Neural progenitor cell (in vitro differentiated cells): ENCODE measurements around the gene SGTA. TPM values are rescaled to one million over a fixed set of nuclear protein-coding genes. Genes with fewer than 3 reads are reported as not detected.

Source experiments
- DNase-seq: peaks from one replicate; pipeline ENCODE4 v3.0.0-alpha.2; 2016; ENCODE audit warnings: low spot score
- H2AFZ ChIP-seq: fragments of 200-600 bp; sonication (generic); replicated peaks from 2 replicates; pipeline ENCODE4 v1.6.1; 2016; ENCODE audit warnings: antibody characterized with exemption
- H3F3A ChIP-seq: fragments of 200-600 bp; sonication (generic); 2 replicates; pipeline ENCODE4 v1.6.1; 2016; ENCODE audit warnings: antibody characterized with exemption, low read depth
- H3K27ac ChIP-seq: fragments of 200-600 bp; sonication (generic); 2 replicates; pipeline ENCODE4 v1.5.1; 2016; ENCODE audit warnings: mild to moderate bottlenecking
- H3K27me3 ChIP-seq: fragments of 200-600 bp; sonication (generic); 2 replicates; pipeline ENCODE4 v1.6.1; 2016; ENCODE audit warnings: mild to moderate bottlenecking, moderate library complexity
- H3K36me3 ChIP-seq: fragments of 200-600 bp; sonication (generic); 2 replicates; pipeline ENCODE4 v1.5.1; 2016
- H3K4me1 ChIP-seq: fragments of 200-600 bp; sonication (generic); 2 replicates; pipeline ENCODE4 v1.6.1; 2016; ENCODE audit warnings: mixed run types
- H3K4me2 ChIP-seq: fragments of 200-600 bp; sonication (generic); 2 replicates; pipeline ENCODE4 v1.6.1; 2016
- H3K4me3 ChIP-seq: fragments of 200-600 bp; sonication (generic); 2 replicates; pipeline ENCODE4 v1.5.1; 2016
- H3K79me2 ChIP-seq: fragments of 200-600 bp; sonication (generic); 2 replicates; pipeline ENCODE4 v1.6.1; 2016; ENCODE audit warnings: low read depth
- H3K9ac ChIP-seq: fragments of 200-600 bp; sonication (generic); 2 replicates; pipeline ENCODE4 v1.6.1; 2016
- H3K9me3 ChIP-seq: fragments of 200-600 bp; sonication (generic); 2 replicates; pipeline ENCODE4 v1.5.1; 2016; ENCODE audit warnings: low read depth
- H4K20me1 ChIP-seq: fragments of 200-600 bp; sonication (generic); 2 replicates; pipeline ENCODE4 v1.6.1; 2016; ENCODE audit warnings: low read depth
- H3K27ac Mint-ChIP-seq: 3 replicates; pipeline ENCODE4 v1.8.0; 2021; ENCODE audit warnings: mixed read lengths
- H3K27me3 Mint-ChIP-seq: 2 replicates; pipeline ENCODE4 v1.8.0; 2022; ENCODE audit warnings: low read depth, mild to moderate bottlenecking, inconsistent platforms, moderate library complexity, mixed read lengths; ENCODE audit not compliant: insufficient read depth
- H3K36me3 Mint-ChIP-seq: 3 replicates; pipeline ENCODE4 v1.8.0; 2021; ENCODE audit warnings: mixed read lengths
- H3K4me1 Mint-ChIP-seq: 3 replicates; pipeline ENCODE4 v1.8.0; 2021; ENCODE audit warnings: mixed read lengths
- H3K4me3 Mint-ChIP-seq: 3 replicates; pipeline ENCODE4 v1.8.0; 2021; ENCODE audit warnings: mild to moderate bottlenecking, moderate library complexity, mixed read lengths
- H3K9me3 Mint-ChIP-seq: 3 replicates; pipeline ENCODE4 v1.8.0; 2020; ENCODE audit warnings: mixed read lengths
- CTCF ChIP-seq: fragments of 200-600 bp; sonication (generic); IDR thresholded peaks from 2 replicates; pipeline ENCODE4 v1.5.1; 2017; ENCODE audit warnings: antibody characterized with exemption, mild to moderate bottlenecking
- EZH2 ChIP-seq: fragments of 200-600 bp; sonication (generic); IDR thresholded peaks from 2 replicates; pipeline ENCODE4 v1.6.1; 2017; ENCODE audit warnings: antibody characterized with exemption, mild to moderate bottlenecking, moderate library complexity
- EZH2phosphoT487 ChIP-seq: fragments of 200-600 bp; sonication (generic); IDR thresholded peaks from 2 replicates; pipeline ENCODE4 v1.6.1; 2017; ENCODE audit warnings: antibody characterized with exemption
- total RNA-seq: library from RNA; depleted of rRNA; stranded (reverse); fragments of >200 nt; gene quantifications from 2 replicates; pipeline ENCODE4 v1.2.3, GENCODE V29; 2015; ENCODE audit warnings: low replicate concordance

SGTA gene
- total RNA-seq, 1 donor from 2014 or later: 30.9 TPM

- Histone ChIP-seq H3K9me3 (no peaks in the 10 kb centered on the region), H3K36me3 (no peaks in the 10 kb centered on the region), H4K20me1 (peaks cover 4% of the 10 kb centered on the region), H2AFZ (no peak overlapping the region), H3K4me1 (no peaks in the 10 kb centered on the region), H3F3A (no peaks in the 10 kb centered on the region), H3K9ac (no peak overlapping the region), H3K79me2 (no peaks in the 10 kb centered on the region), H3K4me3 (no peak overlapping the region), H3K4me2 (no peak overlapping the region), H3K27ac (no peak overlapping the region), H3K27me3 (no peaks in the 10 kb centered on the region)
- TF ChIP-seq EZH2phosphoT487: no peak
- no peak for TF ChIP-seq CTCF
- no peak for TF ChIP-seq EZH2
- Mint-ChIP-seq H3K9me3 (no peaks in the 10 kb centered on the region), H3K4me3 (no peak overlapping the region), H3K36me3 (peaks cover 13% of the 10 kb centered on the region), H3K4me1 (peaks cover 6% of the 10 kb centered on the region), H3K27me3 (peaks cover 2% of the 10 kb centered on the region), H3K27ac (no peak overlapping the region)
- DNase-seq: no peak
Observed at GRCh38 chr19:2761876-2762782, 20.9 kb downstream of the SGTA start.

GRCh38 chr19:2761309-2761677, 21.8 kb downstream of the SGTA start:
- Histone ChIP-seq H3K4me2 (no peak overlapping the region), H3K4me3 (no peak overlapping the region), H3F3A (no peaks in the 10 kb centered on the region), H3K36me3 (no peaks in the 10 kb centered on the region), H3K4me1 (no peaks in the 10 kb centered on the region), H4K20me1 (peaks cover 4% of the 10 kb centered on the region), H3K27me3 (no peaks in the 10 kb centered on the region), H3K79me2 (no peaks in the 10 kb centered on the region), H3K27ac (no peak overlapping the region), H3K9ac (no peak overlapping the region), H3K9me3 (no peaks in the 10 kb centered on the region), H2AFZ (no peak overlapping the region)
- H3K27me3 Mint-ChIP-seq: peaks cover 2% of the 10 kb centered on the region
- no peak for DNase-seq
- no peak overlapping the region for H3K4me3 Mint-ChIP-seq
- no peaks in the 10 kb centered on the region for H3K9me3 Mint-ChIP-seq
- H3K27ac Mint-ChIP-seq: no peak overlapping the region
- H3K4me1 Mint-ChIP-seq: peaks cover 2% of the 10 kb centered on the region
- peaks cover 13% of the 10 kb centered on the region for H3K36me3 Mint-ChIP-seq
- TF ChIP-seq EZH2 (no peak), CTCF (no peak), EZH2phosphoT487 (no peak)

DNA sequence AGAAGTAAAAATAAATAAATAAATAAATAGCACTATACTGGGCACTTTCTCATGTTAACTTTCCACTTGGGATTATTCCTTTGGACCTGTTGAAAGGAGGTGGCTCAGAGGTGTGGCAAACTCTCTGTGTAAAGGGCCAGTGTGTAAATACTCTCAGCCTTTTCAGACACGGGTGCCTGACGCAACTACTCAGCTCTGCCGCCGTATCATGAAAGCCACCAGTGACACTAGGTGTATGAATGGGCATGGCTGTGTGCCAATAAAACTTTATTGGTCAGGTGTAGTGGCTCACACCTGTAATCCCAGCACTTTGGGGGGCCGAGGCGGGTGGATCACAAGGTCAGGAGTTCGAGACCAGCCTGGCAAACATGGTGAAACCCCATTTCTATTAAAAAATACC, 23.1 kb downstream of the SGTA start:
- Histone ChIP-seq H3K4me3 (no peak overlapping the region), H3F3A (no peaks in the 10 kb centered on the region), H4K20me1 (peaks cover 4% of the 10 kb centered on the region), H3K4me2 (no peak overlapping the region), H3K36me3 (no peaks in the 10 kb centered on the region), H3K27ac (no peak overlapping the region), H3K9me3 (no peaks in the 10 kb centered on the region), H3K27me3 (no peaks in the 10 kb centered on the region), H3K9ac (no peak overlapping the region), H2AFZ (no peak overlapping the region), H3K79me2 (no peaks in the 10 kb centered on the region), H3K4me1 (no peaks in the 10 kb centered on the region)
- Mint-ChIP-seq H3K36me3 (peaks cover 15% of the 10 kb centered on the region), H3K27ac (no peak overlapping the region), H3K4me3 (no peak overlapping the region), H3K27me3 (peaks cover 2% of the 10 kb centered on the region), H3K4me1 (no peaks in the 10 kb centered on the region), H3K9me3 (no peaks in the 10 kb centered on the region)
- no peak for TF ChIP-seq CTCF
- no peak for TF ChIP-seq EZH2
- TF ChIP-seq EZH2phosphoT487: no peak
- no peak for DNase-seq
